Cardiac fibroblast (primary cell): Measurements from ENCODE around the gene RBM26.
A peak's percentile ranks its signal among the peaks of the same experiment; 100 is the strongest.

Source experiments
- DNase-seq, 2 donors: peaks; one replicate each; pipeline versions ENCODE4 v3.0.0 to v3.0.0-alpha.2; 2010; ENCODE audit warnings: low read depth in 2 of 2
- H3K4me3 ChIP-seq, 2 donors: replicated peaks in 1 of 2; 1 replicate in 1 of 2; 2 replicates in 1 of 2; pipeline ENCODE4 v1.5.1; 2011; ENCODE audit warnings: low read depth in 2 of 2, low read length in 2 of 2, mild to moderate bottlenecking in 2 of 2, moderate library complexity in 1 of 2
- CTCF ChIP-seq: IDR thresholded peaks from one replicate; pipeline ENCODE4 v1.5.1; 2011; ENCODE audit warnings: low read depth, mild to moderate bottlenecking, low read length, inconsistent platforms

RBM26 gene, protein sequence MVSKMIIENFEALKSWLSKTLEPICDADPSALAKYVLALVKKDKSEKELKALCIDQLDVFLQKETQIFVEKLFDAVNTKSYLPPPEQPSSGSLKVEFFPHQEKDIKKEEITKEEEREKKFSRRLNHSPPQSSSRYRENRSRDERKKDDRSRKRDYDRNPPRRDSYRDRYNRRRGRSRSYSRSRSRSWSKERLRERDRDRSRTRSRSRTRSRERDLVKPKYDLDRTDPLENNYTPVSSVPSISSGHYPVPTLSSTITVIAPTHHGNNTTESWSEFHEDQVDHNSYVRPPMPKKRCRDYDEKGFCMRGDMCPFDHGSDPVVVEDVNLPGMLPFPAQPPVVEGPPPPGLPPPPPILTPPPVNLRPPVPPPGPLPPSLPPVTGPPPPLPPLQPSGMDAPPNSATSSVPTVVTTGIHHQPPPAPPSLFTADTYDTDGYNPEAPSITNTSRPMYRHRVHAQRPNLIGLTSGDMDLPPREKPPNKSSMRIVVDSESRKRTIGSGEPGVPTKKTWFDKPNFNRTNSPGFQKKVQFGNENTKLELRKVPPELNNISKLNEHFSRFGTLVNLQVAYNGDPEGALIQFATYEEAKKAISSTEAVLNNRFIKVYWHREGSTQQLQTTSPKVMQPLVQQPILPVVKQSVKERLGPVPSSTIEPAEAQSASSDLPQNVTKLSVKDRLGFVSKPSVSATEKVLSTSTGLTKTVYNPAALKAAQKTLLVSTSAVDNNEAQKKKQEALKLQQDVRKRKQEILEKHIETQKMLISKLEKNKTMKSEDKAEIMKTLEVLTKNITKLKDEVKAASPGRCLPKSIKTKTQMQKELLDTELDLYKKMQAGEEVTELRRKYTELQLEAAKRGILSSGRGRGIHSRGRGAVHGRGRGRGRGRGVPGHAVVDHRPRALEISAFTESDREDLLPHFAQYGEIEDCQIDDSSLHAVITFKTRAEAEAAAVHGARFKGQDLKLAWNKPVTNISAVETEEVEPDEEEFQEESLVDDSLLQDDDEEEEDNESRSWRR

GRCh38 chr13:79405831-79406596, at the start of gene RBM26:
RBM26 (minus strand) TSS chr13:79406255; CDS start chr13:79405774, 481 bp downstream.
- no peak for TF ChIP-seq CTCF
- peak; percentile 97 for DNase-seq
- H3K4me3 ChIP-seq = peak within 1 kb of the TSS; percentile 86 to 92

GRCh38 chr13:79455331-79455730, 49.3 kb upstream of the RBM26 start:
- H3K4me3 ChIP-seq = no peak overlapping the region
- TF ChIP-seq CTCF = no peak
- DNase-seq = peak in 1 of 2 donors; percentile 63

GRCh38 chr13:79452239-79452913, 46.3 kb upstream of the RBM26 start:
- no peak for TF ChIP-seq CTCF
- no peak overlapping the region for H3K4me3 ChIP-seq
- DNase-seq = no peak

GRCh38 chr13:79451500-79451962, 45.5 kb upstream of the RBM26 start:
- peak; percentile 82 to 94 for DNase-seq
- H3K4me3 ChIP-seq = no peak overlapping the region
- no peak for TF ChIP-seq CTCF

- no peak overlapping the region for H3K4me3 ChIP-seq
- no peak for TF ChIP-seq CTCF
- DNase-seq = no peak
Observed at GRCh38 chr13:79450110-79450509, 44.1 kb upstream of the RBM26 start.
